Stimulated activated CD8-positive, alpha-beta memory T cell treated with anti-CD3 and anti-CD28 coated beads, Interleukin-12 subunit alpha, Interleukin-12 subunit beta, amount 100 ng/mL, for 1 hour (primary cell): ENCODE results near the gene CCDC171.
"Not testable (repeated sequence)": the region's sequence is repeated elsewhere in the genome, so short reads cannot be mapped to it uniquely, and the experiment has no call there.

Source experiments
- DNase-seq: peaks from one replicate; pipeline ENCODE4 v3.0.0-alpha.2; 2020; ENCODE audit warnings: low read depth

Gene CCDC171

GRCh38 chr9:15697446-15697851, 144.6 kb downstream of the CCDC171 start:
- DNase-seq, result no peak

DNA sequence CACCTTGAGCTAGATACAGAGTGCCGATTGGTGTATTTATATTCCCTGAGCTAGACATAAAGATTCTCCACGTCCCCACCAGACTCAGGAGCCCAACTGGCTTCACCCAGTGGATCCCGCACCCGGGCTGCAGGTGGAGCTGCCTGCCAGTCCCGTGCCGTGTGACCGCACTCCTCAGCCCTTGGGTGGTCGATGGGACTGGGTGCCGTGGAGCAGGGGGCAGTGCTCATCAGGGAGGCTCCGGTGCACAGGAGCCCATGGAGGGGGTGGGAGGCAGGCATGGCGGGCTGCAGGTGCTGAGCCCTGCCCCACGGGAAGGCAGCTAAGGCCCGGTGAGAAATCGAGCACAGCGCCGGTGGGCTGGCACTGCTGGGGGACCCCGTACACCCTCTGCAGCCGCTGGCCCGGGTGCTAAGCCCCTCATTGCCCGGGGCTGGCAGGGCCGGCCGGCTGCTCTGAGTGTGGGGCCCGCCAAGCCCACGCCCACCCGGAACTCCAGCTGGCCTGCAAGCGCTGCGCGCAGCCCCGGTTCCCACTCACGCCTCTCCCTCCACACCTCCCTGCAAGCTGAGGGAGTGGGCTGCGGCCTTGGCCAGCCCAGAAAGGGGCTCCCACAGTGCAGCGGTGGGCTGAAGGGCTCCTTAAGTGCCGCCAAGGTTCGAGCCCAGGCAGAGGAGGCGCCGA, 147.2 kb downstream of the CCDC171 start:
- DNase-seq, result not testable (repeated sequence)

DNA sequence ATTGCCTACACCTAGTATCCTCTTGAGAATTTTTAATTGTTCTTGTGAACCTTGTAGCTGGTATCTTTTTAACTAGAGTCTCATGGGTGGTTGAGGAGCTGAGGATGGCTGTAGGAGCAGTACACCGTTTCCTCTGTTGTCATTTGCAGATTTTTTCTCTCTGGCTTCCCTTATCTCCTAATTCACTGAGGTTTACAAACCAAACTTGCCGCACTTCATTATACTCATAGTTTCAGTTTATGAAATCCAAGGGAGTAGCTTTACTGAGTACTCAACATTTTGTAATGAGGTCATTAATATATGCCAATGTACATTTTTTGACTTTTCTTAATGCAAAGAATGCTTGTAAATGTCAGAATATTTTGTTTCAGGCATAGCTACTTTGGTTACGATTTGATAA, 154.2 kb downstream of the CCDC171 start:
- no peak for DNase-seq

DNA sequence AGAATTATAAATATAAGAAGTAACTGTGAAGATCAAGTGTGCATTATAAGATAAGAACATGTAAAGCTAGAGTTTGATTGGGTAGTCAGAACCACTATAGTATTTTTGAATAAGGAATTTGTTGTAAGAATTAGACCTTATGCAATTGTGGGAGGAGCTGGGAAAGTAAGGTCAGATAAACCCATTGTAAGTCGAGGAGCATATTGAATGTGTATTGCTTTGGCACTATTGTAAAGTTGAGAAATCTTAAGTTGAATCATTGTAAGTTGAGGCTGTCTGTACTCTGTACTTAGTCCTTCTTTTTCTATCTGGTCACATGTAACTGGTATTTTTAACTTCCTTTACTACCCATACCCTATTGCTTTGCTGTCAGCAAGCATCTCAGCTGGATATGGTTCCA, 158.7 kb downstream of the CCDC171 start:
- DNase-seq, result no peak

GRCh38 chr9:15711931-15712330, 159.1 kb downstream of the CCDC171 start:
- DNase-seq, result no peak

DNA sequence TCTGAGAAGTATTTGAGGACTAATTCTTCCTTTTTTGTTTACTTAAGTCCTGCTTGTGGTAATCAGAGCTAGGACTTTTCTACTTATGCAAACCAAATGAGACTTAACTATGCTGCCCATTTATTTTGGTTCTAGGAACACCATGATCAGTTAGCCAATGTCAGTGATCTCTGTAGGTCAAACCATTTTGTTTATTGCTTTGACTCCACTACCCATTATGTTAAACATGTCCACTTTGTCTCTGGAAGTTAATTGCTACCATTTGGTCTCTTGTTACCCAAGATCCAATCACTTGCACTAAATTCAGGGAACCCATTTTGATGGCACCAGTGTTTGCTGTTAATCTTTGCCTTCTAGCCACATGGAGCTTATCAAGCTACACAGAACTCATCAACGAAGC, 161.9 kb downstream of the CCDC171 start:
- DNase-seq, result no peak

DNA sequence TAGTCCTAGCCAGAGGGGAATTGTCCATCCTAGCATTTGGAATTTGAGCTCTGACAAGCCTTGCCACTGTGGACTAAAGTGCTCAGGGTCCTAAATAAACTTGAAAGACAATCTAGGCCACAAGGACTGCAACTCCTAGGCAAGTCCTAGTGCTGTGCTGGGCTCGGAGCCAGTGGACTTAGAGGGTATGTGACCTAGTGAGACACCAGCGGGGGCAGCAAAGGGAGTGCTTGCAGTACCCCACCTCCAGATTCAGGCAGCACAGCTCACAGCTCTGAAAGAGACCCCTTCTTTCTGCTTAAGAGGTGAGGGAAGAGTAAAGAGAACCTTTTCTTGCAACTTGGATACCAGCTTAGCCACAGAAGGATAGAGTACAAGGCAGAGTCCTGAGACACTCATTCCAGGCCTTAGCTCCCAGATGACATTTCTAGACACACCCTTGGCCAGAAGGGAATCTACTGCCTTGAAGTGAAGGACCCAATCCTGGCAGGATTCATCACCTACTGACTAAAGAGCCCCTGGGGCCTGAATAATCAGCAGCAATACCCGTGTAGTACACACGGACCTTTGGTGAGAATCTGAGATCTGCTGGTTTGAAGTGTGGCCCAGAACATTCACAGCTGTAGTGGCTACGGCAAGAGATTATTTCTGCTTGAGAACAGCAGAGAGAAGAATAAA, 164.6 kb downstream of the CCDC171 start:
- DNase-seq, result no peak

GRCh38 chr9:15718423-15718822, 165.6 kb downstream of the CCDC171 start:
- no peak for DNase-seq

DNA sequence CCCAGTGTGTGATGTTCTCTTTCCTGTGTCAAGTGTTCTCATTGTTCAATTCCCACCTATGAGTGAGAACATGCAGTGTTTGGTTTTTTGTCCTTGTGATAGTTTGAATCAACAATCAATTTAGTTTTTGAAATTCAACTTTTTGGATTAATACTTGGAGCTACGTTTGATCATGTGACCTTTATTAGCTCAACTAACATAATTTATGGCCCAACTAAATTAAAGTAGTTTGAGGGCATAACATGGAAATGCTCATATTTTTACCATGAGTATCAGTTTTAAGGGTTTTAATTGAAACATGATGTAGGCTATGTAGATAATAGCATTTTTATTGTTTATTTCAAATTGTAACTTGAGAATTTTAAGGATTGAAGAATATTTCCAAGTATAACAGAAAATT, 168.0 kb downstream of the CCDC171 start:
- DNase-seq, result no peak

DNA sequence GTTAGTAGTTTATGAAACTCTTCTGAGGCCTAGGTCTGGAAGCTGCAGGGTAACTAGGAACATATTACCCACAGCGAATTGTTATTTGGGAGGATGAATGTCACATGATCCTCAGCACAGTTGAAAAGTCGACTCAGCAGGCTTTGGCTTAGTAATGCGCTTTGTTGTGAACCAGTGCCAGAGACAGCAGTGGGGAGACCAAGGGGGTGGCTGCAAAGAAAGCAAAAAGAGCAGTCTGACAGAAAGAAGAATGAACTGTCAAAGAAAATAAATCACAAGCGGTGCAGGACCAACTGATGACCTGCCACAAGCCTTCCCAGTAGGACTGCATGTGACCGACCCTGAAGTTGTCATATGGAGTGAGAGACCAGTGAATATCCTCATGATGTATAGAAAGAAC, 170.0 kb downstream of the CCDC171 start:
- no peak for DNase-seq

DNA sequence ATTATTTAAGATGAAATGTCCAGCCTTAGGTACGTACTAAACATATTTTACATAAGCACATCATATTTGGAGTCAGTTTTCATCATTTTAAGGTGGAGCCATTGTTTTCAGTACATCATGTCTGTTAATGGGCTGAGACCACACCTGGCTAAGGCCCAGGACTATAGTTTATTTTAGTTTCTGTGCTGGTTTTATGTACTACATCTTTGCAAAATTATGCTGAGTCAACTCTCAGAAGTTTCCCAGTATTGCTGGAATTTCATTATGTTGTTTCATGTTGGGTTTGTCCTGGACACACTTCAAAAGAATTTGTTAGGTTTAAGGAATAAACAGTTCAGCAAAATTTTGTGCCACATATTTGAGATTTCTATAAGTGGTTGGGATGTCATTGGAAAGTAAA, 171.2 kb downstream of the CCDC171 start:
- no peak for DNase-seq

GRCh38 chr9:15724612-15725011, 171.8 kb downstream of the CCDC171 start:
- no peak for DNase-seq

DNA sequence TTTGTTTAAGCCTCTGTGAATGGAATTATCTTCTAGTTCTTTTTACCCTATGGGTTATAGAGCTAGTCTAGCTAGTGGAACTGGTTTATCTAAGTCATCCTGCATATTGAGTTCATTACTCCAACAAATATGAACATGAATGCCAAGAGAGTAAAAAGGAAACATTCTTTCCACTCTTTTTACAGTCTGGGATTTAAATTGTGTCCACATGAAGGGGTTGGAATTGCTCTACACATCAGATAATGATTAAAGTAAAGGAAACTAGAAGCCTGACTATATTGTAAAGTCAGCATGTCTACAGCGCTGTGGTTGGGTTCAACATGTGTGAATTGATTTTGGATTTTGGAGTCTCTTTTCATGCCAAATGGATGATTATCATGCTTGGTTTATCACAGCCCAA, 173.1 kb downstream of the CCDC171 start:
- no peak for DNase-seq

GRCh38 chr9:15729507-15729906, 176.7 kb downstream of the CCDC171 start:
- no peak for DNase-seq

DNA sequence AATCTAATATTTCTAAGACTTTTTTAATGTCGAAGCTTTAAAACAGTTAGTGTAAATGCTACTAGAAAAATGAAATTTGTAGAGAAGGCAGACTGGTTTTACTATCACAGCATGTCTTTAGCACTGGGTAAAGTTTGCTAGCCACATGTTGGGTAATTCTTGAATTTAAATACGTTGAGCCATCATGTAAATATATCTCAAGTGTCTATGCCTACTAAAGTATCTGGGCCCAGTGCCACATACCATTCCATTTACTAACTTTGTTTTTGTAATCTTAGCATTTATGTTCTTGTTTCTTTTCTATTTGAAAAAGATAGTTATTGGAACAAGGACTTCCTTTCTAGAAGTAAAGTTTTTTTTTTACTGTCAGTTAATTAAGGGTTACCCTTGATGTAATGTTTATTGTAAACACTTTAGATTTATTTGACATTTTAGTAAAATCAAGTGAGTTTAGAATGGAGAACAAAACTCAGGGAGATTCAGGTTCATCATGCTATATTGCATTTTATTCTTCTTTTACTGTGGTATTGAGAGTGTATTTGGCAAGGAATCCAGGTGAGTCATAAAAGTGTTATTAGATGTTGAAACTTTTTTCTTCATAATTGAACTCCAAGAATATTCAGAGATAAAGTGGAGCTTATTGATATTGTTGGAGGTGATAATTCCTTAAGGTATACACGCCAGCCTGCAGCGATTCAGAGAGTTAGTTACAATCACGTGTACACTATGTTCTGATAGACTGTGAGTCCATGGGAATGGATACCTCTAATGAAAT, 182.4 kb downstream of the CCDC171 start:
- DNase-seq, result no peak

DNA sequence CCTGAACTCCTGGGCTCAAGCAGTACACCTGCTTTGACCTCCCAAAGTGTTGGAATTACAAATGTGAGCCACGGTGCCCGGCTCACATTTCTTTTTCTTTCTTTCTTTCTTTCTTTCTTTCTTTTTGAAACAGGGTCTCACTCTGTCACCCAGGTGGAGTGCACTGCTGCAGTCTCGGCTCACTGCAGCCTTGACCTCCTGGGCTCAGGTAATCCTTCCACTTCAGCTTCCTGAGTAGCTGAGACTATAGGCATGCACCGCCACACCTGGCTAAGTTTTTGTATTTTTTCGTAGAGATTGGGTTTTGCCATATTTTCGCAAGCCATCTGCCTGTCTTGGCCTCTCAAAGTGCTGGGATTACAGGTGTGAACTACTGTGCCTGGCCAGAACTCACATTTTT, 183.7 kb downstream of the CCDC171 start:
- DNase-seq, result no peak

DNA sequence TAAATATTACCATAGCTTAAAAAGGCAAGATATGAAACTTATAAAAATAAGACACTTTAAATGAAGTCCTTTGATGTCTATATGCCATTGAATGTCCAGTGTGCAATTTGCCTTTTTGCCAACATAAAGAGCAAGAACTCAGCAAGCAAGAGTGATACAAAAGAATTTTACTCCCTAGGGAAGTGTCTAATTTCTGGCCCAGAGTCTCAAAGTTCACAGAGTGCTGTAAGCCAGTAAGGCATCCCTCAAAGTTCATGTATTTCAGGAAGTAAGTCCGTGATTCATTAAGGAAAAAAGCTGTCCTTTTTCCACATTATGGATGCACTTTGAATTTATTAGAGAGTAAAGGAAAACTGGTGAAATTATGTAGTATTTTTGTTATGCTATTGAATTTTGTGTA, 185.2 kb downstream of the CCDC171 start:
- no peak for DNase-seq

- DNase-seq, result no peak
Observed at GRCh38 chr9:15741015-15741414, 188.2 kb downstream of the CCDC171 start.

DNA sequence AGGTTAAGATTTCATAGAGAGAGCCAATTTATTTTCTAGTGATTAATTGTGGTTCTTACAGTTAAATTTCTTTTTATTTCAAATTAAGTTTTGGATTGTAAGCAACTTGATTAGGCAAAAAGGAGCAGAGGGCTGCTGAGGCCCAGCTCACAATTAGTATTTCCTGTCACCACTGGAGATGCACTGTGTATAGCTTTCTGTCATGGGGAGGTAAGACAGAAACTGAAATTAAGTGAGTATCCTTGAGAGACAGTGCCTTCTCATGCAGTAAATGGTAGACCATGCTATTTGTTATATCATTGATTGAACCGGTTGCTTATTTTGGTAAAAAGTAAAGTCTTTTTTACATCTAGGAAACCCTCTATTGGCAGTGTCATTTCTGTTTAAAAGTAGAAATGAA, 190.7 kb downstream of the CCDC171 start:
- no peak for DNase-seq

GRCh38 chr9:15744196-15744595, 191.4 kb downstream of the CCDC171 start:
- DNase-seq, result no peak

DNA sequence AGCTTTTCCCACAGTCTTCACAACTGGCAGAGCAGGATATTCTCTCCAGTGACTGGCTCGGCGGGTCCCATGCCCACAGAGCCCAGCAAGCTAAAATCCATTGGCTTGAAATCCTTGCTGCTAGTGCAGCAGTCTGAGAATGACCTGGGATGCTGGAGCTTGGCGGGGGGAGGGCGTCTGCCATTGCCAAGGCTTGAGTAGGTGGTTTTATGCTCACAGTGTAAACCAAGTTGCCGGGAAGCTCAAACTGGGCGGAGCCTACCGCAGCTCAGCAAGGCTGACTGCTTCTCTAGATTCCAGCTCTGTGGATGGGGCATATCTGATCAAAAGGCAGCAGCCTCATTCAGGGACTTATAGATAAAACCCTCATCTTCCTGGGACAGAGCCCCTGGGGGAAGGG, 194.1 kb downstream of the CCDC171 start:
- DNase-seq, result no peak

DNA sequence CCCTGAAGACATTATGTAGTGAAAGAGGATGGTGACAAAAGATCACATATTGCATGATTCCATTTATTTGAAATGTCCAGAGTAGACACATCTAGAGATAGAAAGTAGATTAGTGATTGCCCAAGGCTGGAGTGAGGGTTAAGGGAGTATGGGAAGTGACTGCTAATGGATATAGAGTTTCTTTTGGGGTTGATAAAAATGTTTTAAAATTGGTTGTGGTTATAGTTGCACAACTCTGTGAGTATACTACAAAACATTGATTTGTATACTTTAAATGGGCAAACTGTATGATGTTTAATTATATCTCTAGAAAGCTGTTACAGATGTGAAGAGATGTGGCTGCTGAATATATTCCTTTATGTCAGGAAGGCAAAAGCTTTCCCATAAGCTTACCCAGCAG, 202.8 kb downstream of the CCDC171 start:
- DNase-seq, result no peak

DNA sequence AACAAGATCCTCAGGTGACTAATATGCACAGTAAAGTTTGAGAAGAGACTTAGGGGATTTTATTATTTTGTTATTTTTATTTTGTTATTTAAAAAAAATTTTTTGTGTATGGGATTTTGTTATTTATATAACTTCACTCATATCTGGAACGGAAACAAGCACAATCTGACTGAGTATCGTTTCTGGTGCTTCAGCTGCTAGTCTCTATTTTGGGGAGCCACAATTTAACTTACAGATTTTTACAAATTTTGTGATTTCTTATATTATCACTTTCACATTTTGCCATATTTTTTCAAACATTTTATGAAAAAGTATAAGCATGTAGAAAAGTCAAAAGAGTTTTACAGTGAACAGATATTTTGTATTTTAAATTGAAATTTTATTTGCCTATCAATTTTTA, 208.7 kb downstream of the CCDC171 start:
- no peak for DNase-seq
